HUES64 (cell line): ENCODE measurements around the gene COL17A1.

Experiments used
- H3K27ac ChIP-seq: 2 replicates; pipeline ENCODE4 v1.7.0; 2013; ENCODE audit warnings: low read depth, low read length, inconsistent platforms
- H3K27me3 ChIP-seq: 2 replicates; pipeline ENCODE4 v1.6.1; 2013; ENCODE audit warnings: mild to moderate bottlenecking, low read length; ENCODE audit not compliant: insufficient read depth
- H3K36me3 ChIP-seq: 2 replicates; pipeline ENCODE4 v1.6.1; 2013; ENCODE audit warnings: mild to moderate bottlenecking, low read length; ENCODE audit not compliant: insufficient read depth
- H3K4me1 ChIP-seq: 2 replicates; pipeline ENCODE4 v1.6.1; 2013; ENCODE audit warnings: mild to moderate bottlenecking, low read length, moderate library complexity; ENCODE audit not compliant: insufficient read depth
- H3K4me3 ChIP-seq: 2 replicates; pipeline ENCODE4 v1.5.1; 2013; ENCODE audit warnings: mild to moderate bottlenecking, low read length, moderate library complexity
- H3K9ac ChIP-seq: 2 replicates; pipeline ENCODE4 v1.6.1; 2013; ENCODE audit warnings: mild to moderate bottlenecking, low read depth, low read length
- H3K9me3 ChIP-seq: 2 replicates; pipeline ENCODE4 v1.6.1; 2013; ENCODE audit warnings: low read depth, low read length; ENCODE audit not compliant: insufficient read depth
- WGBS: fragments of 150-250, 120-280 bp; methylation state at CpG from one replicate; pipeline ENCODE4 v1.1.7; 2013; ENCODE audit warnings: missing lambda C conversion rate; 5-methylcytosine and 5-hydroxymethylcytosine counted together

COL17A1 gene

DNA sequence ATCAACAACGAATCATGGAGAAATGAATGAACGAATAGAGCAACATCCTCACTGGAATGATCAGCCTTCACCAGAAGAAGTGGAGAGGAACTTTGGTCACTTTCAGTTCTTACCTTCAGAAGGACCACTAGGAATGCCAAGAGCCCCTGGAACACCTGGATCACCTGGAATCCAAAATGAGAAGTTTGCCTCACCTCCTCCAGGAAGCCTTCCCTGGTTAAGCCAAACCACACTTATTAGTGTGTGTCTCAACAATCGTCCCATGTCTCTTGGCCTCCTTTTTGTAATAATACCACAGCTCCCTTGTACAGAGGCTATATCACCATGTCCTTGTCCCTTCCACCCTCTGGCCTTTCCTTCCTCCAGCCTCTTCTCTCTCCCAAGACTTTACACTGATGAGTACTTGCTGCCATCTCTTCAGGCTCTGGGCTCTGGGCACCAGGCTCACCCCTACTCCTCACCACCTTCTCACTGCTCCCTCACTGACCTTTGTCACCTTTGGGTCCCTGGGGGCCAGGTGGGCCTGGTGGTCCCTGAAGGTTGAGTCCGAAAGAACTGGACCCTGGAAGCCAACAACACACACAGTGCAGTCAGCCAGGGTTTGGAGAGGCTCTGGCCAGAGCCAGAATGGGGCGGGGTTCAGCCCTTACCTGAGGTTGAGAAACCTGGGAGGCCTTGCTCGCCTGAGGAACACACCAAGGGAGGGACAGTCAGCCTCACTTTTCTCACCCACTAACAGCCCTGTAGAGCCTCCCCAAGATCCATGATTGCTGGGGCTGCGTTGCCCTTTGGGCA, 46.5 kb downstream of the COL17A1 start:
- Histone ChIP-seq H3K27me3 (no peaks in the 10 kb centered on the region), H3K4me3 (no peak overlapping the region), H3K27ac (no peak overlapping the region), H3K9me3 (no peaks in the 10 kb centered on the region), H3K9ac (no peak overlapping the region), H3K4me1 (no peaks in the 10 kb centered on the region), H3K36me3 (no peaks in the 10 kb centered on the region)
- 94% methylated on average over 7 of the region's 7 CpGs for WGBS

DNA sequence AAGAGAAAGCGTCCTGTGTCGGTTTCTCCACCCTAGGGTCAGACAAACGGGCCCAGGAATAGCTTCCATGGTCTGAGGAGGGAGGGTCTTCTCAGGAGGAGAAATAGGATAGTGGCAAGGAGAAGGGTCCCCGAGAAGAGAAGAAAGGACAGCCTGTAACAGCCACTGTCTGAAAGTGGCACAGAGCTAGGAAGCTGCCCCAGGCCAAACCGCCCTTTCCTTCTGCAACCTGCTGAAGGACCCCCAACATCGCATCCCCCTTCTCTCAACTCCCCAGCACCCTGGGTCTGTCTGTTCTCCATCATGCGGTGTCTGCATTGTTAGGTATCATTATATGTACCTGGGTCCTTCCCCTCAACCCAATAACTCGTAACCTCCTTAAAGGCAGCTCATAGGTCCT, 47.1 kb downstream of the COL17A1 start:
- H3K4me1 ChIP-seq, result 0 out of 2 replicates have a peak, but pooled peaks cover 2% of the 10 kb centered on the region
- no peaks in the 10 kb centered on the region for H3K36me3 ChIP-seq
- no peaks in the 10 kb centered on the region for H3K27me3 ChIP-seq
- no peak overlapping the region for H3K9ac ChIP-seq
- no peak overlapping the region for H3K27ac ChIP-seq
- WGBS, result 91% methylated on average over 8 of the region's 8 CpGs
- no peak overlapping the region for H3K4me3 ChIP-seq
- H3K9me3 ChIP-seq, result no peaks in the 10 kb centered on the region

DNA sequence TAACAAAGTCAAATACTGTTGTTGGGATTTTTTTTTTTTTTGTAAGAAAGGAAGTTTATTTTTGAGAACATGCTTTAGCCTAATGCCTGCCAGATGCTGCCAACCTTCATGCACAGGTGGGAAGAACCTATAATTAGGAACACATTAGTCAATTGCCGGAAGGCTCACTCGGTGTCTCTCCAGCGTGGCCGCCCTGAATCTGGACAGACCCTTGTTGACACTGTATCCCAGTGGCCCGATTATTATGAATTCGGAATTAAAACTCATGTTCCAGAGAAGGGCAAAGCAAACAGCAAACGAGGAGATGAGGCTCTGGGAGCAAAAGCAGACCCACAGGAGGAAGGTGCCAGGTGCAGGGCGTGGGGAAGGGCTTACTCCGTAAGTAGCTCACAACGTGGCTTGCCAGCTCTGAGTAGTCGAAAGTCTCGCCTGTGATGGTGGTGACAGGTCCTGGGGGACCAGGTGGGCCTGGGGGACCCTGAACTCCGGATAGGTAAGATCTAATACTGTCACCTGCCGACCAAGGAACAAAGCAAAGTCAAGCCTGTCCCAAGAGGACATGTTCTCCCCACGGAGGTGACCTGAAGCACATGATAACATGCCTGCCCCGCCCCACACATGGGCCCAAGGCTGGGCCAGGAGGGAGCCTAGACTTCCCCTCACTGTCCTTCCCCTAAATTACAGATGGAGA, 48.3 kb downstream of the COL17A1 start:
- no peaks in the 10 kb centered on the region for H3K27me3 ChIP-seq
- no peaks in the 10 kb centered on the region for H3K36me3 ChIP-seq
- H3K9me3 ChIP-seq, result no peaks in the 10 kb centered on the region
- no peak overlapping the region for H3K27ac ChIP-seq
- WGBS, result 88% methylated on average over 16 of the region's 16 CpGs
- no peak overlapping the region for H3K9ac ChIP-seq
- no peak overlapping the region for H3K4me3 ChIP-seq
- peaks cover 11% of the 10 kb centered on the region; the same call in 1 of the 2 replicates for H3K4me1 ChIP-seq

DNA sequence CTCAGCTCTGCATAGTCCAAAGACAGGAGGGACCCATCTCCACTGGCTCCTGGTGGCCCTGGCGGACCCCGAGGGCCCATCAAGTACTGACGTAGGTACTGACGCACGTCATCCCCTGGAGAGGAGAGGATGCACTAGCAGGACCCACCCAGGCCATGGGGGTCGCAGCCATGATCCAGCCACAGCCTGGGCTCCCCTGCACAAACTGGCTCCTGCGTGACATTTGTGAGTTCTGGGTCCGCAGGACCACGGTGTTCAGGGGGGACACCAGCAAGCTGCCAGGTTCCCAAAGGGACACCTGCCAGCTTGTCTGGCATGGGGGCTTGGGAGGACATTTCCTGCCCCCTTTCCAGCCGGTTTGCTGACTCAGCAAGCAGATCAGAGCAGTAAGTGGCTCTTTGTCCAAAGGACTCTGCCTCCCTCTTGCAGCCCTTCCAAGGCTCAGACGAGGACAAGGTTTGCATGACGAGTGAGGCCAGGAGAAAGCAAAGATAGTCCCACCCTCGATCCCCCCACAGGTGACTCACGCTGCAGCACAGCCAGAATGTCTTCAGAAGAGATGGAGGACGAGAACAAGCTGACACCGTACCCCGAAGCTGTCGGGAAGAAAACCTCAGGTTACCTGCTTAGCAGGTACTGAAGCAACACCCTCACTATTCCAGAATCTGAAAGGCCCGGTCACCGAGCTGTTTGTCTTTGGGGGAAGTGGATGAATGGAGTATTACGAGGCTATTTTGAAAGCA, 49.0 kb downstream of the COL17A1 start:
- H3K27me3 ChIP-seq, result no peaks in the 10 kb centered on the region
- no peak overlapping the region for H3K27ac ChIP-seq
- H3K9ac ChIP-seq, result no peak overlapping the region
- H3K9me3 ChIP-seq, result no peaks in the 10 kb centered on the region
- no peak overlapping the region for H3K4me3 ChIP-seq
- H3K36me3 ChIP-seq, result no peaks in the 10 kb centered on the region
- 91% methylated on average over 21 of the region's 21 CpGs for WGBS
- peaks cover 18% of the 10 kb centered on the region for H3K4me1 ChIP-seq

DNA sequence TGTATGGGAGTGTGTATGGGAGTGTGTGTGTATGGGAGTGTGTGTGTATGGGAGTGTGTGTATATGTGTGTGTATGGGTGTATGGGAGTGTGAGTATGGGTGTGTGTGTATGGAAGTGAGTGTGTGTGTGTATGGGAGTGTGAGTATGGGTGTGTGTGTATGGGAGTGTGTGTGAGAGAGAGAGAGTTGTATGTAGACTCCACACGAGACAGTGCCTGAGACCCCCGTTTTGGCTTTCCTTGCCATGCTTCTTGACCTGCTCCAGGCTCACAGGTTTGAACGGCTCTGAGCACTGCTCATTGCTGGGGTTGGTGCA, 49.7 kb downstream of the COL17A1 start:
- H3K4me1 ChIP-seq, result peaks cover 21% of the 10 kb centered on the region
- H3K36me3 ChIP-seq, result no peaks in the 10 kb centered on the region
- no peak overlapping the region for H3K4me3 ChIP-seq
- no peak overlapping the region for H3K9ac ChIP-seq
- H3K27me3 ChIP-seq, result no peaks in the 10 kb centered on the region
- H3K9me3 ChIP-seq, result no peaks in the 10 kb centered on the region
- WGBS, result 91% methylated on average over 3 of the region's 3 CpGs
- no peak overlapping the region for H3K27ac ChIP-seq

DNA sequence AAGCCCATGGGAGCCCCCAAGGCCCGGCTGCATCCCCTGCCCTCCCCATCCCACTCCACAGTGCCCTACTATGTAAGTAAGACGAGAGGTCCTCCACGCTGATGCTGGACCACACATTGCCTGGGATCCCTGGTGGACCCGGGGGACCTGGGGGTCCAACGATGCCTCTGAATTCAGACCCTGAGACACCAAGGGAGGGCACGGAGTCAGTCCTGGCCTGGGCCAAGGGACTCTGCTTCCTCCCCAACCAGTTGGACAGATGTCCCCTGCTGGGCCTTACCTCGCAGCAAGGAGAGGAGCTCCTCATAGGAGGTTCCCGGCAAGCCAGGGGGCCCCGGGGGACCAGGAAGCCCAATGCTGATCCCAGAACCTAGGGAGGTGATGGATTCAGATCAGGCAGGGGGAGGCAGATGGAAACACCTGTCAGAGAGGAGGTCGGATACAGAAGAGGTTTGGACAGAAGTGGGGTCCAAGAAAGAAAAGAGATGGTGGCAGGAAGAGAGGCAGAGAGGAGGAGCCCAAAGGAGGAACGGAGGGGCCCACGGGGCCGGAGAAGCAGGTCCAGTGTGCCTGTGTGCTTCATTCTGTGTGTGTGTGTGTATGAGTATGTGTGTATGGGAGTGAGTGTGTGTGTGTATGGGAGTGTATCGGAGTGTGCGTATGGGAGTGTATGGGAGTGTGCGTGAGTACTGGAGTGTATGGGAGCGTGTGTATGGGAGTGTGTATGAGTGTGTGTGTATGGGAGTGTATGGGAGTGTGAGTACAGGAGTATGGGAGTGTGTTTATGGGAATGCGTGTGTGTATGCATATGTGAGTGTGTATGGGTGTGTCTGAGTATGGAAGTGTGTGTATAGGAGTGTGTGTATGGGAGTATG, 50.2 kb downstream of the COL17A1 start:
- no peak overlapping the region for H3K27ac ChIP-seq

DNA sequence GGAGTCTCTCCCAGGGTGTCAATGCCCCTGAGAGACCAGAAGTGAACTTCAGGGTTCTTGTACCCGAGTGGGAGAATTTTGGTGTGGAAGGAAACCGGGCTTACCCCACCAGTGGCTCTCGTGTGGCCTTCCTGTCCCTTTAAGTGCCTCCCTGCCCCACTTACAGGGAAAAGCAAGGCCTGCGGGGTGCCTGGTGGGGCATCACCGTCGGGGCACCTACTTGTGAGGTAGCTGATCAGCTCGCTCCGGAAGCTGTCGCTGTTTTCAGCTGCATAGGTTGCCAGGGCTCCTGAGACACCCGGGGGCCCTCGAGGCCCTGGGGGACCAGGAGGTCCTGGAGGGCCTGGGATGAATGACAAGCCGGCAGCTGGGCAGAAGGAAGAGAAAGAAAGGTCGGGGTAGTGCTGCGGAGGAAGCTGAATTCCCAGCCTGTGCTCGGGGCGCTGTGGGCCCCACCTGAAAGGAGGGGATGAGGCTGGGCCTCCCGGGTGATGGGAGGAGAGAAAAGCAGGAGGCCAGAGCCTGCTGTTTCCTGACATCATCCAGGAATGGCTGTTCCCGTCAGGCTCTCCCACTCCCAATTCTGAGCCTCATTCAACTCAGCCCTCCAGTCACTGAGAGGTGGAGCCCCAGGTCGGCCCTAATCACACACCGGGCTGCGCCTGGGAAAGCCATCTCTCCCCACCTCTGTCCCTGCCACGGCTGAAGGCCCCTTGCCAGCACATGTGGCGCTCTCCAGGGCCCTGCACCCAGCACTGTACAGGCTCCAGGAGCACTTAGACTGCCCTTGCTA, 51.1 kb downstream of the COL17A1 start:
- Histone ChIP-seq H3K36me3 (no peaks in the 10 kb centered on the region), H3K9me3 (no peaks in the 10 kb centered on the region), H3K4me1 (peaks cover 21% of the 10 kb centered on the region), H3K9ac (no peak overlapping the region), H3K4me3 (no peak overlapping the region), H3K27me3 (no peaks in the 10 kb centered on the region), H3K27ac (no peak overlapping the region)
- WGBS, result 85% methylated on average over 23 of the region's 23 CpGs

More for the DNA sequence above, 50.2 kb downstream of the COL17A1 start:
- H3K9ac ChIP-seq, result no peak overlapping the region
- H3K27me3 ChIP-seq, result no peaks in the 10 kb centered on the region
- H3K36me3 ChIP-seq, result no peaks in the 10 kb centered on the region
- peaks cover 21% of the 10 kb centered on the region for H3K4me1 ChIP-seq
- WGBS, result 90% methylated on average over 18 of the region's 18 CpGs
- no peak overlapping the region for H3K4me3 ChIP-seq
- H3K9me3 ChIP-seq, result no peaks in the 10 kb centered on the region

DNA sequence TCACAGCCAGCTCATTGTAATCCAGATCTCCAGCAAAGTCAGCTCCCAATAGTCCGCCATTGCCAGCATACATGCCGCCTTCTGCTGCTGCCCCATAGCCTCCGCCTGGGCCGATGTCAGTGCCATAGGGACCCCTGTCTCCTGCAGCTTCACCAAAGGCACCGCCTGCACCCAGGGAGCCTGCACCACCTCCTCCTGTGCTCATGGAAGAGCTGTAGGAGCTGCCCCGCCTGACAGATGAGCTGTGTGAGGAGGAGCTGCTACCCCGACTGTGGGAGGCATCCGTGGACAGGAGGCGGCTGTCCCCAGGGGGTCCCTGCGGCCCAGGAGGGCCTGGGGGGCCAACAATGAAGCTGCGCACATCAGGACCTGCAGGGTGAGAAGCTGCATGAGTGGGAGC, 51.7 kb downstream of the COL17A1 start:
- H3K4me1 ChIP-seq, result peaks cover 21% of the 10 kb centered on the region
- H3K4me3 ChIP-seq, result no peak overlapping the region
- no peak overlapping the region for H3K27ac ChIP-seq
- no peaks in the 10 kb centered on the region for H3K36me3 ChIP-seq
- no peaks in the 10 kb centered on the region for H3K9me3 ChIP-seq
- H3K9ac ChIP-seq, result no peak overlapping the region
- 86% methylated on average over 11 of the region's 11 CpGs for WGBS
- H3K27me3 ChIP-seq, result no peaks in the 10 kb centered on the region

DNA sequence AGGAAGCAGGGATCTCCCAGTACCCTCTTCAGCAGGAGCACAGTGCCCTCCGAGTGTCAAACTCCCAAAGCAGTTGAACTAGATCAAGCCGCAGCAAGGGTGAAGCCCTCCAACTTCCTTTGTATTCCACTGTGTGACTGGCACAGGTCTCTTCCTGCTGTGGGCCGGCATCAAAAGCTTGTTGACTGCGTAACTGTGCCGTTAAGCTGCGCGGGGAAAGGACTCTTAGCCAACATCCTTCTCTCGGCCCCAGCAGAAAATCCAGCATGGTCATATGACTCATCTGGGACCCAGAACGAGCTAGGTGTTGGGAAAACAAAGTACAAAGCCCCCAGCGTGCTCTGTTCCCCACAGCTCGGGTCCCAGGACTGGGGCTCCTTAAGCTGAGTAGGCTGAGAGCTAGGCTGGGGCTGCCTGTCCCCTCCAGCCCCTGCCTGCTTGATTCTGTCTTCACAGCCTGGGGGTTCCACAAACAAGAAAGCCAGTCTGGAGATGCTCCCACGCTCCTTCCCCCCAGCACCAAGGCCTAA, 52.2 kb downstream of the COL17A1 start:
- Histone ChIP-seq H3K4me1 (peaks cover 21% of the 10 kb centered on the region), H3K4me3 (no peak overlapping the region), H3K36me3 (no peaks in the 10 kb centered on the region), H3K27ac (no peak overlapping the region), H3K27me3 (no peaks in the 10 kb centered on the region), H3K9ac (no peak overlapping the region), H3K9me3 (no peaks in the 10 kb centered on the region)
- WGBS, result 86% methylated on average over 12 of the region's 12 CpGs
